Testis (tissue), 3 donors: ENCODE data around the gene PRPSAP1. TPM values are rescaled to one million over a fixed set of nuclear protein-coding genes. Genes with fewer than 3 reads are reported as not detected.
A peak's percentile ranks its signal among the peaks of the same experiment; 100 is the strongest.

Experiments
- DNase-seq: peaks from one replicate; pipeline ENCODE4 v3.0.0-alpha.2; 2019
- H3K27ac ChIP-seq, 2 donors: fragments of 200-600 bp; sonication (generic); one replicate each; pipeline ENCODE4 v1.5.1; 2019
- H3K27me3 ChIP-seq: fragments of 200-600 bp; sonication (generic); one replicate; pipeline ENCODE4 v1.5.1; 2019
- H3K36me3 ChIP-seq: fragments of 200-600 bp; sonication (generic); one replicate; pipeline ENCODE4 v1.5.1; 2017; ENCODE audit warnings: low read depth; ENCODE audit errors: missing control alignments
- H3K4me1 ChIP-seq: fragments of 200-600 bp; sonication (generic); one replicate; pipeline ENCODE4 v1.5.1; 2019
- H3K4me3 ChIP-seq, 2 donors: fragments of 200-600 bp; sonication (generic); one replicate each; pipeline ENCODE4 v1.5.1; 2017 to 2019
- H3K9me3 ChIP-seq: fragments of 200-600 bp; sonication (generic); one replicate; pipeline ENCODE4 v1.5.1; 2017
- CTCF ChIP-seq, 3 experiments: fragments of 450-650 bp in 2 of 3; fragments of 200-600 bp in 1 of 3; sonication (generic) in 1 of 3; IDR thresholded peaks; one replicate each; pipeline ENCODE4 v1.5.1; 2016 to 2019; ENCODE audit warnings: antibody characterized with exemption in 3 of 3, mild to moderate bottlenecking in 2 of 3, moderate library complexity in 1 of 3
- POLR2A ChIP-seq: fragments of 450-650 bp; IDR thresholded peaks from one replicate; pipeline ENCODE4 v1.6.1; 2017; ENCODE audit warnings: antibody characterized with exemption, mild to moderate bottlenecking, moderate library complexity
- WGBS, 2 donors: methylation state at CpG; one replicate each; pipeline ENCODE4 v1.1.5; 2018; 5-methylcytosine and 5-hydroxymethylcytosine counted together
- intact Hi-C: fragments of 100-400 bp; cut with DNase I; formaldehyde crosslinking; loops from one replicate; pipeline ENCODE4 v1.15.1; 2023; ENCODE audit warnings: low total_unique reads
- polyA plus RNA-seq: library from polyadenylated mRNA; stranded (reverse); fragments of 350-450 nt; fragmentation: Illumina TruSeq; extraction: RNeasy Lipid Tissue Mini Kit (QIAGEN cat#74804); gene quantifications from one replicate; pipeline ENCODE4 v1.2.3, GENCODE V29; 2014; ENCODE audit warnings: low read depth, low replicate concordance; ENCODE audit not compliant: insufficient read depth
- total RNA-seq, 2 donors: library from RNA; depleted of rRNA; stranded (reverse); fragments of >200 nt; gene quantifications; one replicate each; pipeline ENCODE4 v1.2.3, GENCODE V29; 2016

Gene PRPSAP1
- total and polyA plus RNA-seq, 3 donors from 2014 or later: 132 to 184 (median 152) TPM

GRCh38 chr17:76277300-76278267 is 76.1 kb downstream of the PRPSAP1 start:
- no peak for DNase-seq
- H3K9me3 ChIP-seq: no peaks in the 10 kb centered on the region
- no peaks in the 10 kb centered on the region for H3K27me3 ChIP-seq
- no peak overlapping the region for H3K27ac ChIP-seq
- H3K4me1 ChIP-seq: peaks cover 17% of the 10 kb centered on the region
- TF ChIP-seq POLR2A (no peak), CTCF (IDR thresholded peaks at IDR 0.05) (no peak)
- no peak overlapping the region for H3K4me3 ChIP-seq
- H3K36me3 ChIP-seq: no peaks in the 10 kb centered on the region
- intact Hi-C loops: no loop called here
- 87 to 91% methylated on average over 24 to 31 of the region's 31 CpGs for WGBS, 2 donors

GRCh38 chr17:76276461-76277299 is 77.0 kb downstream of the PRPSAP1 start:
- H3K9me3 ChIP-seq: no peaks in the 10 kb centered on the region
- peaks cover 17% of the 10 kb centered on the region for H3K4me1 ChIP-seq
- no peak for DNase-seq
- 87 to 95% methylated on average over 10 to 19 of the region's 19 CpGs for WGBS, 2 donors
- H3K36me3 ChIP-seq: no peaks in the 10 kb centered on the region
- intact Hi-C loops: no loop called here
- H3K4me3 ChIP-seq: no peak overlapping the region
- peak overlapping the region in 1 of 2 donors; percentile 36 for H3K27ac ChIP-seq
- no peaks in the 10 kb centered on the region for H3K27me3 ChIP-seq
- no peak for TF ChIP-seq POLR2A
- no peak for TF ChIP-seq CTCF (IDR thresholded peaks at IDR 0.05)

- DNase-seq: no peak
- TF ChIP-seq POLR2A: no peak
- no peak for TF ChIP-seq CTCF (IDR thresholded peaks at IDR 0.05)
- no peak overlapping the region for H3K4me3 ChIP-seq
- 95 to 97% methylated on average over 7 to 11 of the region's 11 CpGs for WGBS, 2 donors
- intact Hi-C loops: no loop called here
- H3K4me1 ChIP-seq: peaks cover 21% of the 10 kb centered on the region
- H3K27ac ChIP-seq: no peak overlapping the region
- H3K9me3 ChIP-seq: no peaks in the 10 kb centered on the region
- no peaks in the 10 kb centered on the region for H3K27me3 ChIP-seq
- no peaks in the 10 kb centered on the region for H3K36me3 ChIP-seq
Measured at GRCh38 chr17:76276069-76276431, 77.7 kb downstream of the PRPSAP1 start.

- intact Hi-C loops: no loop called here
- 88 to 89% methylated on average over 9 to 22 of the region's 22 CpGs for WGBS, 2 donors
- Histone ChIP-seq H3K4me3 (no peak overlapping the region), H3K4me1 (peaks cover 25% of the 10 kb centered on the region), H3K27me3 (no peaks in the 10 kb centered on the region), H3K9me3 (no peaks in the 10 kb centered on the region), H3K36me3 (no peaks in the 10 kb centered on the region), H3K27ac (no peak overlapping the region)
- DNase-seq: no peak
- TF ChIP-seq CTCF (IDR thresholded peaks at IDR 0.05): no peak
- no peak for TF ChIP-seq POLR2A
Measured at GRCh38 chr17:76275382-76276068, 78.2 kb downstream of the PRPSAP1 start.
